Stimulated activated CD8-positive, alpha-beta memory T cell treated with anti-CD3 and anti-CD28 coated beads, Interleukin-7, amount 100 ng/mL, for 24 hours (primary cell): ENCODE results near the gene ATP8B2.
"Not testable (repeated sequence)": the region's sequence is repeated elsewhere in the genome, so short reads cannot be mapped to it uniquely, and the experiment has no call there.

Experiments used
- DNase-seq: peaks from one replicate; pipeline ENCODE4 v3.0.0-alpha.2; 2020; ENCODE audit warnings: low read depth

ATP8B2 gene

DNA sequence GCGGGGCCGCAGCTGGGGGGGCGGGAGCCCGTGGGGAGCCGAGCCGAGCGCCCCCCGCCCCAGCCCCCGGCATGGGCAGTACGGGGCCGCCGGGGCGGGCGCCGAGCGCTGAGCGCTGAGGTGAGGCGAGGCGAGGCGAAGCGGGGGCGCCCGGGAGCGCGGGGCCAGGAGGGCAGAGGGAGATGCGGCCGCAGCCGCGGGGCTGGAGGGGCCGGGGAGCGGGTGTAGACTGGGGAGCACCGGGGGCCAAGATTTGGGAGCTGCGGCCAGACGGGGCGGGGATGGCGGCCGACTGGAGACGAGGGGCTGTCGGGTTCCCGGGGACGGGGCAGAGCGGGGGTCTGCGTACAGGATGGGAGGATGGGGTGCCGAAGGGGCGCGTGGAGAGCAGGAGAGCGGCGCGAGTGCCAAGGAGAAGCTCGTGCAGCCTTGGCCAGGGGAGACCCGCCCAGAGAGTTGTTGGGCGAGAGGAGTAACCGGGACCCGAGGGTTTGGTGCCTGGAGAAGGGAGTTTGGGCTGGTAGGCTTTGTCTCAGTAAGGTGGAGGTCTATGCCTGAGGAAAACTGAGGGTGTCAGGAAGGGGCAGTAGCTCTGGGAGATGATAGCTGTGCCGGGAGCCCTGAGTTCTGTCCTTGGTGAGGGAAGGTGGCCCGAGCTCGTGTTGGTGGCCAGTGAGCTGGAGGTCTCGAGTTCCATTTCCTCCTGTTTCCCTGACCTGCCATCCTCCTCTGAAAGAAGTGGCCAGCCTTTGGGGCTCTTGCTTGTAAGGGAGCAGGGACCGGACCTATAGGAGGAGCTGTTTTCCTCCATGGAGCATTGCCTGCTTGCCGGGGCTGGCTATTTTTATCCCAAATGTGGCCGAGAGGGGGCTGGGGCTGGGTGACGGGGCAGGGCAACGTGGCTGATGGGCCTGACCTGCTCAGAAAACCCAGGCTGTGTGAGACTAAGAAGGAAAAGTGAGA, 539 bp downstream of the ATP8B2 start:
- no peak for DNase-seq

DNA sequence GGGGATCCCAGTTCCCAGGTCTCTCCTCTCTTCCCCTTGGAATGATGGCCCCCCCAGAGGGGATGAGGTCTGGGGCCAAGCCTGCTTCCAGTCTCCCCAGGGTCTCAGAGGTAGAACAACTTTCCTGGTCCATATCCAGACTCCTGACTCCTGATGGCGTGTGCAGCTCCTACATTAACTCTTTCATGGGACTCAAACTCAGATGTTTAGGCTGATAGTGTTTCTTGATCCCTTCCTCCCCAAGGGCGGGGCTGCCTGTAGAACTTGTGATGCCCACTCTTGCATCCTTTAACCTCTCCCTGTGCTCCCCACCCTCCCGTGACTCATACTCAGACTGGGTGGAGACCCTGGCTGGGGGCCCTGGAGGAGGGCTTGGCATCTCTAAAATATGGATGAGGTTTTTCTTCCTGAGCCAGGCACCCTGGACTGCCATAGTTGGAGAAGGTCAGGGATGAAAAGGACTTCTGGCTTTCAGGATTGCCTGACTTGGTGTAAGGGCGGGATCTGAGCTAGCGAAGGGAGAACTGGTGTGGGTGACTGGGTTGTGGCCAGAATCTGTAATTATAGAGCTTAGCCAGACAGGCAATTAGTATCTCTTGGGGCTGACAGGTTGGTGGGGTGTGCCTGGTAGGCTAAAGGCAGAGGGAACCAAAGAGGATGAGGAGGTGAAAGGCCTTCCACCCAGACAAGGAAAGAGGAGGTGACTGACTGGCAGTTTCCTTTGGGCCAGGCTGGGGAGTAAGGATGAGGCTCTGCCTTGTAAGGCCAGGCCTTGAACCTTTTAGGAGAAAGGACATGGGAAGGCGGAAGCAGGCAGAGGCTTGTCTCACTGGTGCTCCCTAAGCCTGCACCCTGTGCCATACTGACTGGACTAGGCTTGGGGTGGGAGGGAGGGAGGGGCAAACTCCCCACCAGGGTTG, 1.5 kb downstream of the ATP8B2 start:
- no peak for DNase-seq

GRCh38 chr1:154327466-154328317, 2.4 kb downstream of the ATP8B2 start:
- DNase-seq: no peak

DNA sequence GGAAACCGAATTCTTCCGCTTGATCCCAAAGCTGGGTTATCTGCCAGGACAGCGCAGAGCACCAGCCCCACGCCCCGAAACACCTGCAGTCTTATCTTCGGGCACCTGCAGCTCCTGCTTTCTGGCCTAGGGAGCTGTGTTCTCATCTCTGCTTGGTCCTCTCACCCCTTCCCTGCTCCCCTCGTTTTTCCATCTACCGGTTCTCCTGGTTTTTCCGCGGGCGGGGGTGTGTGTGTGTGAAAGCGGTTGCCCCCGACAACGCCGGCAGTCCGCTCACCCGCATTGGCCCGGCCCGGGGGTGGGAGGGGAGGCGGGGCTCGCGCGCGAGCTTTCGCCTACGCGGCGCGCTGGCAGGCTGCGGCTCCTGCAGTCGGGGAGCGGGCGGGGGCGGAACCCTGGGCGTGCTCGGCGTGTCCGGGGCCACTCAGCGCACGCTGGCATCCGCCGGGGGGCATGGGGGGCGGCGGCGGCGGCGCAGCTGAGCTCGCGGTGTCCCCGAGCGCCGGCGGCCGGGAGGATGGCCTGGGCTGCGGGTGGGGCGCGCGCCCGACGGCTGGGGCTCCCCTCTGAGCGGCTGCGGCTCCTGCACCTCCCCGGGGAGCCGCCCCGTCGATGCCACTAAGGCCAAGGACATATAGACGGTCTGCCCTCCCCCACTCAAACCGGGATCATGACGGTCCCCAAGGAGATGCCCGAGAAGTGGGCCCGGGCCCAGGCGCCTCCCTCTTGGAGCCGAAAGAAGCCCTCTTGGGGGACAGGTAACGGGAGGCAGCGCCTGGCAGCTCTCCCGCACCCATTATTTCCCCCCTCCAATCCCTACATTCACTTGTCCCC, 3.2 kb downstream of the ATP8B2 start:
- DNase-seq: peak; percentile 70

DNA sequence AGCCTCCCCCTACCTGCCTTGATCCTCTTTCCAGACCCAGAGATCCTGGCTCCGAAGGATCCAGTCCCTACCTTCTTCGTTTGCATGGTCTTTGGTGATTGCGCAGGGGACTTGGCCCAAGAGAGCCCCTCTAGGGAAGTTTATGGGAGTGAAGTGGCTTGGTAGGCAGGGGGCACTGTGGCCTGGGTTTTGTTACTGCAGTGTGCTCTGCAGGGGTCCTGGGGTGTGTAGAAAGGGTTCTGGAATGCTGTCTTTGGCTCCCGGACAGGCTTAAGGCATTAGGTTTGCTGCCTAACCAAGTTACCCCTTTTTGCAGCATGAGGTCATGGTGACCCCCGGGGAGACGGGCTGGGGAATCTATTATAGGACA, 3.8 kb downstream of the ATP8B2 start:
- no peak for DNase-seq

DNA sequence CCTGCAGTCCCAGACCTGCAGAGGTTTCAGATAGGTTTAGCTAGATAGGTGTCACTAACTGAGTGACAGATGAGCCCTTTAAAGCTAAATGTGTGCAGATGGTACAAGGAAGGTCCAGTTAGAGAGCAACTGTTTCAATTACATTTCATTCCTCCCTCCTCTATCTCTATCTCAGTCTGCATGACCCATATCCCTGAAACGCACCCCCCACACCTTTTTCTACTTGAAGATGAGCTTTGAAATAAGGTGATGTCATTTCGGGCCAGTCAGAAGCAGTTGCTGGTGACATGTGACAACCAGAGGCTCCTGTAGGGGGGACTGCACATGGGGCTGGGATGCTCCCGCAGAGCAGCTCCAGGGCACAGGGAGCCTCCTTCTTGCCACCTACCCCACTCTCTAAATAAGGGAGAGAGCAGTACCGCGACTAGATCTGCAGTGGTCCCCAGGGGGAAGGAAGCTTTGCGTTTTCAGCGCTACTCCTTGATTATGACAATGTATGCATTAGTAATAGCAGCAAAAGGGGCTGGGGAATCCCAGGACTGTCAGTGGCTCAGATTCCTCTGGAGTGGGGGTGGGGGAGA, 4.3 kb downstream of the ATP8B2 start:
- no peak for DNase-seq

- no peak for DNase-seq
Measured at GRCh38 chr1:154330669-154331068, 5.3 kb downstream of the ATP8B2 start.

DNA sequence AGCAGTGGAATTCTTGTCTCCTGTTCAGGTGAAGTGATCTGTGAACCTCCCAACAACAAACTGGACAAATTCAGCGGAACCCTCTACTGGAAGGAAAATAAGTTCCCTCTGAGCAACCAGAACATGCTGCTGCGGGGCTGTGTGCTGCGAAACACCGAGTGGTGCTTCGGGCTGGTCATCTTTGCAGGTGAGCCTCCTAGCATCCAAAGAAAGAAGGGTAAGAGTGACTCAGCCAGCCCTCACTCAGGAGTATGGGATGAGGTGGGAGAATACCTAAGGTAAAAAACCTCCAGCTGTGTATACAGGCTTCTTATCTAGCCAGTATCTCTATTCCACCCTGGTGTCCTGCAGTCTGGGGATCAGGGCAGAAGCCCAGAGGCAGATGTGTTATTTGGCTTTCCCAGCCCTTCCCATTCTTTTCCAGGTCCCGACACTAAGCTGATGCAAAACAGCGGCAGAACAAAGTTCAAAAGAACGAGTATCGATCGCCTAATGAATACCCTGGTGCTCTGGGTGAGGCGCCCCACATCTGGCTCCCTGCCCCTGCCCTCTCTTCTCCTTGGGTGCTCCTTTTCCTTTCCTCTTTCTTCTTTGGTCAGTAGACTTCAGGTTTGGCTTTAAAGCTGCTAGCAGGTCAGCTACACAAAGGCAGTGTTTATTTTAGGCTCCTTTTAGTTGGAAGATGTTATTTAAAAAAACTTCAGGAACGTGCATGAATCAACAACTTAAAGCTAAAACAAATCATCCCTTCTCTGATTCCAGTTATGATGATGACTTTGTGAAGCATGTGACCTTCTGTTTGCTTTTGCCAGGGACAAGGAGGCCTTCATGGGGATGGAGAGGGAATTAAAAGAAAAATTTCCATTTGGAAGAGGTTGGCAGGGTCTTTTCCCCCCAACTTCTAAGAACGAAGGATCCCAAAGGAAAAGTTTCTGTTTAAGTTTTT, 9.0 kb downstream of the ATP8B2 start:
- no peak for DNase-seq

DNA sequence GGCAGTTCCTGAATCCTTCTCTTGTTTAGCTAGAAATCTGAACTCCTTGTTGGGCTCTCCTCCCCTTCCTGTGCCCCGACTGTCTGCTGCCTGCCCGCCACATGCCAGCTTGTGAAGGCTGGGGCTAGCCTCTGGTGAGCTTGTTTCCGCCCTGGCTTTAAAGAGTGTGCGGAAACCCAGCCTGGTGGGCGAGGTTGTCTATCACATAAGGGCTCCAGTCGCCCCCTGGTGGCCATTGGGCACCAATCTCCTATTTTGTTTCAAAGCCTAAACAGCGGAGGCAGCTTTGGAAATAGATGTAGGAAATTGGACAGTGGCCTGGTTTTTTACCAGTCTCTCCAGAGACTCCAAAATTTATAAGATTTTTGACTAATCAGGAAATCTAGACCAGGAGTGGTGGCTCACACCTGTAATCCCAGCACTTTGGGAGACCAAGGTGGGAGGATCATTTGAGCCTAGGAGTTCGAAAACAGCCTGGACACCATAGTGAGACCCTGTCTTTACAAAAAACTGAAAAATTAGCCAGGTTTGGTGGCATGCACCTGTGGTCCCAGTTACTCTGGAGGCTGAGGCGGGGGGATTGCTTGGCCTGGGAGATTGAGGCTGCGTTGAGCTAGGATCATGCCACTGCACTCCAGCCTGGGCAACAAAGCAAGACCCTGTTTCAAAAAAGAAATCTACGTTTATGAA, 9.8 kb downstream of the ATP8B2 start:
- peak; percentile 92 for DNase-seq

DNA sequence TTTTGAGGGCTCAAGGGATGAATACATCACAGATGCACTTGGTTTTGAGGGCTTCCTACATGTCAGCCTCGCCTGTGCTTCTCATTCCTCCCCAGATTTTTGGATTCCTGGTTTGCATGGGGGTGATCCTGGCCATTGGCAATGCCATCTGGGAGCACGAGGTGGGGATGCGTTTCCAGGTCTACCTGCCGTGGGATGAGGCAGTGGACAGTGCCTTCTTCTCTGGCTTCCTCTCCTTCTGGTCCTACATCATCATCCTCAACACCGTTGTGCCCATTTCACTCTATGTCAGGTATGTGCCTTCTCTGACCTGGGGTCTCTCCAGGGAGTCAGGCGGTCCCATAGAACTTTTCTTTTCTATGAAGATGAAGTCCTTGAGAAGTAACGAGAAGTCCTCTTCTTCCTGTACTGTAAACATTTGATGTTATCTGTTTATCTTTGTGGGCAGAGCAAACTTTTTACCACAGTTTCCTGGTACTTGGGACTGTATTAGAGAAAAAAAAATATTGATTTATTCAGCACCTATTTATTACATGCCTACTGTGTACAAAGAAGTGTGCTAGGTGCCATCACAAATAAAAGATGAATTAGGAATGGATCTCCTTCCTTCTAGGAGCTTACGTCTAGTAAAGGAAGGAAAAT, 12.0 kb downstream of the ATP8B2 start:
- no peak for DNase-seq

DNA sequence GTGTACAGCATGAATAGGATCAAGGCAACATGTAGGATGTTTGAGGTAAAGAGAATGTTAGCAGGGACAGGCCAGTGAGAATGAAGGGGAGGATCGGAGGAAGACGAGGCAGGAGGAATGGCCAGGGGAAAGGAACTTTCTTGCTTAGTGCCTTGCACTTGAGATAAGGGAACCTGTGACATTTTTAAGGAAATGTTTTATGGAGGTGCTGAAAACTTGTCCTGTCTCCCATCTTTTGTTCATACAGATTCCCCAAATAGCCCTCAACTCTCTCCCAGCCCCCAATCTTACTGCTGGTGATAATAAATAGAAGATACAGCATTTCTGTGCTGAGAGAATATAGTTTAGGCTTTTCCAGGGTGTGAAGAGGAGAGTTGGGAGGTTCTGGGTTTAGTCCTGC, 13.6 kb downstream of the ATP8B2 start:
- no peak for DNase-seq

DNA sequence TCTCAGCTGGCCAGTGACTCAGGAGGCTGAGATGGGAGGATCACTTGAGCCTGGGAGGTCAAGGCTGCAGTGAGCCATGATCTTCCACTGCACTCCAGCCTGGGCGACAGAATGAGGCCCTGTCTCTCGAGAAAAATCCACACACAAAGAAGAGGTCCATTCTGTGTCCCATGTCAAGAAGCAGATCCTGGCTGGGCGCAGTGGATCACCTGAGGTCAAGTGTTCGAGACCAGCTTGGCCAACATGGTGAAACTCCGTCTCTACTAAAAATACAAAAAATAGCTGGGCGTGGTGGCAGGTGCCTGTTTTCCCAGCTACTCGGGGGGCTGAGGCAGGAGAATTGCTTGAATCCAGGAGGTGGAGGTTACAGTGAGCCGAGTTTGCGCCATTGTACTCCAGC, 16.0 kb downstream of the ATP8B2 start:
- DNase-seq: not testable (repeated sequence)

DNA sequence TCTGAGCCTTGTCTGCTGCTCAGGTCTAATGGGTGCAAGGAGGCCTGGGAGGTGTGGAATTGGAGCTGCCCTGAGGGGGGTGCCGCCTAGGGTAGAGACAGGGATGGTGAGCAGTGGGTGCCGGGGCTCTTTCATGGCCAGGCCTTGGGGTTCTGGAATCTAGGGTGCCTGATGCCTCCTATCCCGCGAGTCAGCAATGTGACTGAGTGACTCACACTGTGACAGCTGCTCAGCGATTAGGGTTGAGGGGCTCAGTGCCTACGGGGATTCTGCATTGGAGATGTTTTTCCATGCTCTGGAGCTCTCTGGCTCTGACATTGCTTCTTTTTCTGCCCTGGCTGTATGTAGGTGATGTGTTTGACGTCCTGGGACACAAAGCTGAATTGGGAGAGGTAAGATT, 16.8 kb downstream of the ATP8B2 start:
- no peak for DNase-seq

- peak; percentile 53 for DNase-seq
Measured at GRCh38 chr1:154342836-154343472, 17.6 kb downstream of the ATP8B2 start.

DNA sequence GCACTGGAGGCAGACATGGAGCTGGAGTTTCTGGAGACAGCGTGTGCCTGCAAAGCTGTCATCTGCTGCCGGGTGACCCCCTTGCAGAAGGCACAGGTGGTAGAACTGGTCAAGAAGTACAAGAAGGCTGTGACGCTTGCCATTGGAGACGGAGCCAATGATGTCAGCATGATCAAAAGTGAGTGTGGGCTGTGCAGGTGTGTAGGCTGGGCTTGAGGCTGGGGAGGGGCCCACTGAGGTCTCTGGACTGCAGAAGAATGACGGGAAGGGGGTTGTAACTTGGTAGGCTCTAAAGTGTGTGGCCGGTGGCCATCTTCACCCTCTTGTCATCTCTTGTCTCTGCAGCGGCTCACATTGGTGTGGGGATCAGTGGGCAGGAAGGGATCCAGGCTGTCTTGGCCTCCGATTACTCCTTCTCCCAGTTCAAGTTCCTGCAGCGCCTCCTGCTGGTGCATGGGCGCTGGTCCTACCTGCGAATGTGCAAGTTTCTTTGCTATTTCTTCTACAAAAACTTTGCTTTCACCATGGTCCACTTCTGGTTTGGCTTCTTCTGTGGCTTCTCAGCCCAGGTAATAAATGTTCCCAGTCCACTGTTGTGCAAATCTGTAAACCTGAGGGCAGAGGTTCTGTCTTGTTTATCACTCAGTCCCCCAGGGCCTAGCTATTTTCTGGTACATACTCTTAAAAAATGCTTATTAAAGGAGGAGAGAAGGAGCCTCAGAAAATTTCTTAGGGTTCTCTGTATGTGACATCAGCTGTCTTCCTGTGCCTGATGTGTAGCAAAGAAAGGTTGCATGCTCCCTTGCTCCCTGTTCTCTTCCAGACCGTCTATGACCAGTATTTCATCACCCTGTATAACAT, 19.9 kb downstream of the ATP8B2 start:
- peak; percentile 54 for DNase-seq

DNA sequence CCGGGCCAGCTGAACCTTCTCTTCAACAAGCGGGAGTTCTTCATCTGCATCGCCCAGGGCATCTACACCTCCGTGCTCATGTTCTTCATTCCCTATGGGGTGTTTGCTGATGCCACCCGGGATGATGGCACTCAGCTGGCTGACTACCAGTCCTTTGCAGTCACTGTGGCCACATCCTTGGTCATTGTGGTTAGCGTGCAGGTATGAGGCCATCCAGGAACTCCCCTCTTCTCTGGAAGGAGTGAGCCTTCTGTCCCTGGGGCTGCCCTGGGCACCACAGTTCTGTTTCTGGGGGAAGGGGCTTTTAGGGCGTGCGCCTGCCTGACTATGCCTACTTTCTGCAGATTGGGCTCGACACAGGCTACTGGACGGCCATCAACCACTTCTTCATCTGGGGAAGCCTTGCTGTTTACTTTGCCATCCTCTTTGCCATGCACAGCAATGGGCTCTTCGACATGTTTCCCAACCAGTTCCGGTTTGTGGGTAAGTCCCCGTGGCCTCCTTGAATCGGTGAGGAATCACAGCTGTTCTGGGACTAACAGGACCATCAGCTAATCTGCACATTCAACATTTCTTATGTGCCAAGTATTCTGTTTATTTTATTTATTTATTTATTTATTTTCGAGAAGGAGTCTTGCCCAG, 21.1 kb downstream of the ATP8B2 start:
- DNase-seq: no peak
